ENCODE results near the gene ADPRHL1.
"Not testable (repeated sequence)": the region's sequence is repeated elsewhere in the genome, so short reads cannot be mapped to it uniquely, and the experiment has no call there.

Gene ADPRHL1

GRCh38 chr13:113457510-113457909, 4.2 kb upstream of the ADPRHL1 start:
- in situ Hi-C loops (cut with MboI; ENCODE audit: low sequenced_read_pairs) = no loop called here

GRCh38 chr13:113456116-113456702, 2.9 kb upstream of the ADPRHL1 start:
- in situ Hi-C loops (cut with MboI; ENCODE audit: low sequenced_read_pairs) = no loop called here

- in situ Hi-C loops (cut with MboI; ENCODE audit: low sequenced_read_pairs) = no loop called here
Observed at GRCh38 chr13:113455384-113455783, 2.1 kb upstream of the ADPRHL1 start.

- in situ Hi-C loops (cut with MboI; ENCODE audit: low sequenced_read_pairs) = no loop called here
Observed at GRCh38 chr13:113454936-113455335, 1.6 kb upstream of the ADPRHL1 start.

- in situ Hi-C loops (cut with MboI; ENCODE audit: low sequenced_read_pairs) = no loop called here
Observed at GRCh38 chr13:113452466-113452865, 822 bp downstream of the ADPRHL1 start.

- in situ Hi-C loops (cut with MboI; ENCODE audit: low sequenced_read_pairs) = no loop called here
Observed at GRCh38 chr13:113451951-113452421, 1.3 kb downstream of the ADPRHL1 start.

- in situ Hi-C loops (cut with MboI; ENCODE audit: low sequenced_read_pairs) = not testable (repeated sequence)
Observed at GRCh38 chr13:113450861-113451620, 2.2 kb downstream of the ADPRHL1 start.

- in situ Hi-C loops (cut with MboI; ENCODE audit: low sequenced_read_pairs) = not testable (repeated sequence)
Observed at GRCh38 chr13:113450348-113450744, 2.9 kb downstream of the ADPRHL1 start.

GRCh38 chr13:113449693-113450347, 3.5 kb downstream of the ADPRHL1 start:
- in situ Hi-C loops (cut with MboI; ENCODE audit: low sequenced_read_pairs) = no loop called here

GRCh38 chr13:113448885-113449692, 4.2 kb downstream of the ADPRHL1 start:
- in situ Hi-C loops (cut with MboI; ENCODE audit: low sequenced_read_pairs) = no loop called here

GRCh38 chr13:113448545-113448884, 4.8 kb downstream of the ADPRHL1 start:
- in situ Hi-C loops (cut with MboI; ENCODE audit: low sequenced_read_pairs) = no loop called here

GRCh38 chr13:113447596-113447995, 5.7 kb downstream of the ADPRHL1 start:
- in situ Hi-C loops (cut with MboI; ENCODE audit: low sequenced_read_pairs) = no loop called here

GRCh38 chr13:113446488-113446854, 6.8 kb downstream of the ADPRHL1 start:
- in situ Hi-C loops (cut with MboI; ENCODE audit: low sequenced_read_pairs) = no loop called here

- in situ Hi-C loops (cut with MboI; ENCODE audit: low sequenced_read_pairs) = no loop called here
Observed at GRCh38 chr13:113445791-113446487, 7.3 kb downstream of the ADPRHL1 start.

- in situ Hi-C loops (cut with MboI; ENCODE audit: low sequenced_read_pairs) = no loop called here
Observed at GRCh38 chr13:113443991-113444390, 9.3 kb downstream of the ADPRHL1 start.

GRCh38 chr13:113442985-113443362, 10.3 kb downstream of the ADPRHL1 start:
- in situ Hi-C loops (cut with MboI; ENCODE audit: low sequenced_read_pairs) = no loop called here

GRCh38 chr13:113442354-113442984, 10.8 kb downstream of the ADPRHL1 start:
- in situ Hi-C loops (cut with MboI; ENCODE audit: low sequenced_read_pairs) = no loop called here

- in situ Hi-C loops (cut with MboI; ENCODE audit: low sequenced_read_pairs) = no loop called here
Observed at GRCh38 chr13:113441661-113442060, 11.6 kb downstream of the ADPRHL1 start.

- in situ Hi-C loops (cut with MboI; ENCODE audit: low sequenced_read_pairs) = no loop called here
Observed at GRCh38 chr13:113437408-113438010, 15.8 kb downstream of the ADPRHL1 start.

- in situ Hi-C loops (cut with MboI; ENCODE audit: low sequenced_read_pairs) = not testable (repeated sequence)
Observed at GRCh38 chr13:113436866-113437265, 16.4 kb downstream of the ADPRHL1 start.

Data from HL-60/S4 treated with phorbol 12-myristate 13-acetate at 8.2 ng/mL for 4 days and 3 days (cell line).